ENCODE measurements around the gene SYNJ1. TPM values are rescaled to one million over a fixed set of nuclear protein-coding genes. Genes with fewer than 3 reads are reported as not detected.

The SYNJ1 gene
- total RNA-seq, 1 experiment from 2014 or later: 1.1 TPM

DNA sequence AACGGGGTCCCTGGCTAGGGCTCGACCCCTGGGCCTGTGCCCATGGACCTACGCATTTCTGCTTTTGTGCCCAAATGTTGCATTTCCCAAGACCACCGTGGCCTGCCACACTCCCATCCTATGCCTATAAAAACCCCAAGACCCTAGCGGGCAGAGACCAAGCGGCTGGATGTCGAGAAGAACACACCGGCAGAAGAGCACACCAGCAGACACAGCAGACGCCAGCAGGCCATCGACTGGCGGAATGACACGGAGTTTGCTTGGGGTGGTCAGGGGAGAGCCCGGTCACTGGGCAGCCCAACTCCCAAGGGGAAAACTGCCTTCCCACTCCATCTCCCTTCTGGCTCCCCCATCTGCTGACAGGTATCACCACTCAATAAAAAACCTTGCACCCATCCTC lies 146.9 kb downstream of the SYNJ1 start:
- H3K27me3 ChIP-seq: no peaks in the 10 kb centered on the region

More for the DNA sequence above, 146.9 kb downstream of the SYNJ1 start:
- H3K4me3 ChIP-seq: no peak overlapping the region
- no peak for DNase-seq
- H3K9me3 ChIP-seq: no peaks in the 10 kb centered on the region
- no peaks in the 10 kb centered on the region for H3K36me3 ChIP-seq

Other genes starting within 250 kb of the SYNJ1 start
- 0.69 TPM in 1 of 2 replicates, not detected in the other for gene TCP10L, start 142.5 kb downstream of the SYNJ1 start, total RNA-seq (2014; rRNA removed; shearing (Covaris generic); ENCODE audit: low replicate concordance)
- gene CFAP298, start 115.6 kb downstream of the SYNJ1 start, total RNA-seq (2014; rRNA removed; shearing (Covaris generic); ENCODE audit: low replicate concordance): 65.4 and 92.8 TPM in 2 replicates
- 14.1 and 29.9 TPM in 2 replicates for gene PAXBP1, start 43.7 kb upstream of the SYNJ1 start, total RNA-seq (2014; rRNA removed; shearing (Covaris generic); ENCODE audit: low replicate concordance)

Data from MG63 (cell line).